Endodermal cell (in vitro differentiated cells): ENCODE measurements around the gene MICAL3. TPM values are rescaled to one million over a fixed set of nuclear protein-coding genes. Genes with fewer than 3 reads are reported as not detected.

Experiments
- DNase-seq: peaks from one replicate; pipeline ENCODE4 v3.0.0-alpha.2; 2017
- H3K27ac ChIP-seq: 2 replicates; pipeline ENCODE4 v1.5.1; 2013; ENCODE audit warnings: mild to moderate bottlenecking, low read depth, low read length, moderate library complexity
- H3K27me3 ChIP-seq: 2 replicates; pipeline ENCODE4 v1.6.1; 2013; ENCODE audit warnings: mild to moderate bottlenecking, low read length, moderate library complexity; ENCODE audit not compliant: insufficient read depth, control insufficient read depth, poor library complexity, severe bottlenecking
- H3K36me3 ChIP-seq: 2 replicates; pipeline ENCODE4 v1.7.0; 2013; ENCODE audit warnings: mild to moderate bottlenecking, low read length, moderate library complexity; ENCODE audit not compliant: control insufficient read depth, insufficient read depth
- H3K4me1 ChIP-seq: one replicate; pipeline ENCODE4 v1.7.0; 2013; ENCODE audit warnings: low read length; ENCODE audit not compliant: control insufficient read depth, insufficient read depth
- H3K4me3 ChIP-seq: 2 replicates; pipeline ENCODE4 v1.5.1; 2013; ENCODE audit warnings: mild to moderate bottlenecking, low read length, moderate library complexity
- H3K9ac ChIP-seq: 2 replicates; pipeline ENCODE4 v1.6.1; 2013; ENCODE audit warnings: mild to moderate bottlenecking, low read length, moderate library complexity; ENCODE audit not compliant: poor library complexity, severe bottlenecking; ENCODE audit errors: extremely low read depth
- H3K9me3 ChIP-seq: 2 replicates; pipeline ENCODE4 v1.6.1; 2013; ENCODE audit warnings: mild to moderate bottlenecking, low read length, moderate library complexity; ENCODE audit not compliant: control insufficient read depth
- H3K27ac Mint-ChIP-seq: 2 replicates; pipeline ENCODE4 v1.8.0; 2020; ENCODE audit warnings: mixed read lengths
- H3K27me3 Mint-ChIP-seq: 2 replicates; pipeline ENCODE4 v1.8.0; 2021; ENCODE audit warnings: mild to moderate bottlenecking, mixed read lengths; ENCODE audit not compliant: insufficient read depth
- H3K36me3 Mint-ChIP-seq: 2 replicates; pipeline ENCODE4 v1.8.0; 2020; ENCODE audit warnings: low read depth, mixed read lengths
- H3K4me1 Mint-ChIP-seq: 2 replicates; pipeline ENCODE4 v1.8.0; 2020; ENCODE audit warnings: mixed read lengths
- H3K4me3 Mint-ChIP-seq: 2 replicates; pipeline ENCODE4 v1.8.0; 2020; ENCODE audit warnings: mild to moderate bottlenecking, moderate library complexity, mixed read lengths
- H3K9me3 Mint-ChIP-seq: 2 replicates; pipeline ENCODE4 v1.8.0; 2020; ENCODE audit warnings: mild to moderate bottlenecking, mixed read lengths
- CTCF ChIP-seq: fragments of 200-600 bp; sonication (generic); conservative IDR thresholded peaks from 2 replicates; pipeline ENCODE4 v1.5.0; 2021; ENCODE audit warnings: antibody characterized with exemption, mild to moderate bottlenecking
- WGBS, 2 experiments: methylation state at CpG; one replicate each; pipeline versions ENCODE4 v1.1.5 to v1.1.7; 2013; ENCODE audit warnings: missing lambda C conversion rate in 2 of 2, mixed read lengths in 1 of 2; ENCODE audit not compliant: insufficient coverage in 1 of 2, insufficient read length in 1 of 2; 5-methylcytosine and 5-hydroxymethylcytosine counted together
- total RNA-seq, 2 donors: library from RNA; stranded (reverse); fragmentation: NEBNext Ultra II Directional in 1 of 2; extraction: Animal tissue kit (Norgen Biotek cat#: 25700) in 1 of 2; gene quantifications; 2 replicates in 1 of 2; 3 replicates in 1 of 2; pipeline ENCODE4 v1.2.1, GENCODE V29; 2021

MICAL3 gene
- total RNA-seq, 2 donors from 2014 or later: 42.8 to 48.1 TPM

- Mint-ChIP-seq H3K9me3 (no peaks in the 10 kb centered on the region), H3K4me3 (no peak overlapping the region), H3K27me3 (no peaks in the 10 kb centered on the region), H3K4me1 (peaks cover 3% of the 10 kb centered on the region), H3K36me3 (peaks cover 37% of the 10 kb centered on the region), H3K27ac (no peak overlapping the region)
- Histone ChIP-seq H3K4me1 (no peaks in the 10 kb centered on the region), H3K27me3 (no peaks in the 10 kb centered on the region), H3K9ac (no peak overlapping the region), H3K9me3 (no peaks in the 10 kb centered on the region), H3K36me3 (peaks cover 5% of the 10 kb centered on the region), H3K27ac (no peak overlapping the region), H3K4me3 (no peak overlapping the region)
- 93 to 94% methylated on average over 14 to 18 of the region's 18 CpGs for WGBS, 2 experiments
- no peak for TF ChIP-seq CTCF
- peak; percentile 68 for DNase-seq
Observed at GRCh38 chr22:17807578-17808410, 216.6 kb downstream of the MICAL3 start.

GRCh38 chr22:17807086-17807485 is 217.3 kb downstream of the MICAL3 start:
- 95 to 99% methylated on average over 9 to 10 of the region's 10 CpGs for WGBS, 2 experiments
- DNase-seq: no peak
- no peak overlapping the region for H3K9ac ChIP-seq
- no peaks in the 10 kb centered on the region for H3K27me3 Mint-ChIP-seq
- no peak overlapping the region for H3K4me3 Mint-ChIP-seq
- H3K27ac ChIP-seq: no peak overlapping the region
- H3K27me3 ChIP-seq: no peaks in the 10 kb centered on the region
- no peak overlapping the region for H3K27ac Mint-ChIP-seq
- peaks cover 3% of the 10 kb centered on the region for H3K4me1 Mint-ChIP-seq
- H3K4me1 ChIP-seq: no peaks in the 10 kb centered on the region
- H3K9me3 ChIP-seq: no peaks in the 10 kb centered on the region
- H3K9me3 Mint-ChIP-seq: no peaks in the 10 kb centered on the region
- H3K36me3 Mint-ChIP-seq: peaks cover 34% of the 10 kb centered on the region
- peaks cover 5% of the 10 kb centered on the region for H3K36me3 ChIP-seq
- H3K4me3 ChIP-seq: no peak overlapping the region
- no peak for TF ChIP-seq CTCF

GRCh38 chr22:17806437-17806836 is 217.9 kb downstream of the MICAL3 start:
- no peak for TF ChIP-seq CTCF
- DNase-seq: no peak
- Mint-ChIP-seq H3K4me1 (peaks cover 3% of the 10 kb centered on the region), H3K27me3 (no peaks in the 10 kb centered on the region), H3K27ac (no peak overlapping the region), H3K36me3 (peaks cover 33% of the 10 kb centered on the region), H3K4me3 (no peak overlapping the region), H3K9me3 (no peaks in the 10 kb centered on the region)
- no peak overlapping the region for H3K27ac ChIP-seq
- H3K4me3 ChIP-seq: no peak overlapping the region
- no peaks in the 10 kb centered on the region for H3K27me3 ChIP-seq
- 36 to 50% methylated on average over 1 to 2 of the region's 2 CpGs for WGBS, 2 experiments
- no peak overlapping the region for H3K9ac ChIP-seq
- peaks cover 5% of the 10 kb centered on the region for H3K36me3 ChIP-seq
- no peaks in the 10 kb centered on the region for H3K4me1 ChIP-seq
- no peaks in the 10 kb centered on the region for H3K9me3 ChIP-seq
